DMS114 treated with DMSO at 0.1 percent for 48 hours (cell line): ENCODE data around the gene WRAP53.
A peak's percentile ranks its signal among the peaks of the same experiment; 100 is the strongest.

Experiments used
- DNase-seq: peaks from one replicate; lab custom pipeline; 2025; ENCODE audit not compliant: unreplicated experiment; lab: John Stamatoyannopoulos, UW

WRAP53 gene

DNA sequence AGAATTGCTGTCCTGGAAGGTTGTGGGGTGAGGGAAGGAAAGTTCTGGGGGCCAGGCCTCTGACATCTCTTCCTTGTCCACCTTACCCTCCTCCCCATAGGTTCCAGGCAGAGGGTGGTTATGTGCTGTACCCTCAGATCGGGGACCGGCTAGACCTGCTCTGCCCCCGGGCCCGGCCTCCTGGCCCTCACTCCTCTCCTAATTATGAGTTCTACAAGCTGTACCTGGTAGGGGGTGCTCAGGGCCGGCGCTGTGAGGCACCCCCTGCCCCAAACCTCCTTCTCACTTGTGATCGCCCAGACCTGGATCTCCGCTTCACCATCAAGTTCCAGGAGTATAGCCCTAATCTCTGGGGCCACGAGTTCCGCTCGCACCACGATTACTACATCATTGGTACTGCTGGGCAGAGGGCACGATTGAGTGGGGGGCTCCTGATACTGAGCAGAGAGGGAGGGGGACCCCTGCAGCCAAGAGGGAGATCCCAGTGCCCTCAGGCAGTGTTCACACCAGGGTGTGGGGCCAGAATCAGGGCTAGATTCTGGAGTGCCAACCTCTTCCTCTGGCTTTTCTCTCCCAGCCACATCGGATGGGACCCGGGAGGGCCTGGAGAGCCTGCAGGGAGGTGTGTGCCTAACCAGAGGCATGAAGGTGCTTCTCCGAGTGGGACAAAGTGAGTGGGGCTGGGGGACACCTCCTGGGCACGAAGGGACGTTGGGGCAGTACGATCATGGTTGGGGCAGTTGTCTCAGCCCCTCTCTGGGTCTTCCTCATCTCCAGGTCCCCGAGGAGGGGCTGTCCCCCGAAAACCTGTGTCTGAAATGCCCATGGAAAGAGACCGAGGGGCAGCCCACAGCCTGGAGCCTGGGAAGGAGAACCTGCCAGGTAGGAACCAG is 19.8 kb downstream of the WRAP53 start:
- no peak for DNase-seq

DNA sequence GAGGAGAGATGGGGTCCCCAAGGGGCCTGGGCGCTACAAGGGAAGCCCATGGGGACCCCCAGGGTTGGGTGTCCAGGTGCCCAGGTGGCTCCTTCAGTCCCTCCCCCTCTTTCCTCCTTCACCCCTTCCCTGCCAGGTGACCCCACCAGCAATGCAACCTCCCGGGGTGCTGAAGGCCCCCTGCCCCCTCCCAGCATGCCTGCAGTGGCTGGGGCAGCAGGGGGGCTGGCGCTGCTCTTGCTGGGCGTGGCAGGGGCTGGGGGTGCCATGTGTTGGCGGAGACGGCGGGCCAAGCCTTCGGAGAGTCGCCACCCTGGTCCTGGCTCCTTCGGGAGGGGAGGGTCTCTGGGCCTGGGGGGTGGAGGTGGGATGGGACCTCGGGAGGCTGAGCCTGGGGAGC is 20.8 kb downstream of the WRAP53 start:
- no peak for DNase-seq

DNA sequence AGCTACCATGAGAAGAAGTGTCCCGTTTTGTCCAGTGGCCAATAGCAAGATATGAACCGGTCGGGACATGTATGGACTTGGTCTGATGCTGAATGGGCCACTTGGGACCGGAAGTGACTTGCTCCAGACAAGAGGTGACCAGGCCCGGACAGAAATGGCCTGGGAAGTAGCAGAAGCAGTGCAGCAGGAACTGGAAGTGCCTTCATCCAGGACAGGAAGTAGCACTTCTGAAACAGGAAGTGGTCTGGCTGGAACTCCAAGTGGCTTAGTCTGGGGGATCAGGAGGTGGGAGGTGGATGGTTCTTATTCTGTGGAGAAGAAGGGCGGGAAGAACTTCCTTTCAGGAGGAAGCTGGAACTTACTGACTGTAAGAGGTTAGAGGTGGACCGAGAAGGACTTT is 22.0 kb downstream of the WRAP53 start:
- no peak for DNase-seq

DNA sequence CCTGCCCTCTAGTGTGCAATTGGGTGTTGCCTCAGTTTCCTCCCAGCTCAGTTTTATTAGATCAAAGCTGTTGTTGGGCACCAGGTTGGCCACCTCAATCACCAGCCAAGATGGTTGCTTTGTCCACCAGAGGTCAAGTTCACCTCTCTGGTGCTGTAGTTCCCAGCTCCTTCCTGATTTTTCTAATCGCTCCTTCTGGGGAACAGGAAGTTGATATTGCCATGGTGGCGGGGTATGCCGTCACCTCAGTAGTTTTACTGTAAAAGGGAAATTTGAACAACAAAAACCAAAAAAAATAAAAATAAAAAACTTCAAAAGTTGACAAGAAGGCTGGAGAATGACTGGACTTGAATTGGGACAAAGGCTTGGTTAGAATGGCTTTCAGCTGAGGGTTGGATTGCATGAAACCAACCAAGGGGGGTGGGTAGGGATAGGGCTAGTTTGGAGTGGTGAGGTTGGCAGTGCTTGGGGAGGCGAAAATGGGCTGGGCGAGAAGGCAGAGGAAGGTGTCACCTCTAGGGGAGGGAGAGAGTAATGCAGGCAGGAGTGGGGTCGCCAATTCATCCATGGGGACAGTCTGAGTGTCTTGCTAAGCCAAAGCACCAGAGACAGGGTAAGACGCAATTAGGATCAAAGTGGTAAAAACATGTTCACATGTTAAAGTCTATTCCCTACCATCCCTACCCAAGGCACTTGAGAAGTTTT is 22.9 kb downstream of the WRAP53 start:
- no peak for DNase-seq

DNA sequence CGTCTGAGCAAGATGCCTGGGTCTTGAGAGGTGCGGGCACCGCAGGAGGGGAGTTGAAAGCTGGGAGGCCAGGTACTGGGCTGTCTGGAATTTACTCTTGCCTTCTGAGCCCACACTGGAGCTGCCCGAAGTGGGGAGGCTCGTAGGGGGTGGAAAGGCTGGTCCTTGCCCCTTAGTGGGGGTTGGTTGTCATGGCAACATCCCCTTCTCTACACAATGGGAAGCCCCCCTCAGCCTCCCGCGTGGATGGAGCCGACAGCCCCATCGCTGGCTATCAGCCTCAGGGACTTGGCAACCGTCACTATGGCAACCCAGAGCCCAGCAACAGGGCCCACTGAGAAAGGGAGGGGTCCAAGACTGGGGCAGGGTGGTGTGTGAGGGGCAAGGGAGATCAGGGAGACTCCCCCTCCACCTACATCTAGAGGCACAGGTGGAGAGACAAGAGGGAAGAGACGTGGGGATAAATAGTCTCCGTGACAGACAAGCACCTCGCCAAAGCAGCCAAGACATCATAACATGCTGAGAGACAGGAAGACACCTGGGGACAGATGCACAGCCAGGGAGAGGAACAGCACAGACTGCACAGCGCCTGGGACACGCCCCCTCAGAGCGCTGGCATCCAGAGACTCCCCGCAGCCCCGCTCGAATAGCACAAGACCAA is 24.0 kb downstream of the WRAP53 start:
- no peak for DNase-seq

DNA sequence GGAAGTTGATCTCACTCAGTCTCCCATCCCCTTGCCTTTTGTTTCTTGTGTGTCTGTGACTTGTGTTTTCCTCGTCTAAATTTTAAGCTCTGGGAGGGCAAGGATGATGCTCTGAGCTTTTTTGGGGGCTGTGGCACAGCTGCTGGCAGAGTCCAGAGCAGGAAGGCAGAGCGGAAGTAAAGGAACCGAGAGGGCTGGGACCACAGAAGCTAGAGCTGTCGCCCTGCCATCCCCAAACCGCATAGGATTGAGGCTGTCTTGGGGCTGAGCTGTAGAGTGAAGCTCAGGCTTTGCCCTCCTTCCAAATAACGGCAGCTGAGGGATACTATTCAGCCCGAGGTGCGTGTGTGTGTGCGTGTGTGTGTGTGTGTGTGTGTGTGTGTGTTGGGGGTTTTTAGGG is 25.5 kb downstream of the WRAP53 start:
- no peak for DNase-seq

DNA sequence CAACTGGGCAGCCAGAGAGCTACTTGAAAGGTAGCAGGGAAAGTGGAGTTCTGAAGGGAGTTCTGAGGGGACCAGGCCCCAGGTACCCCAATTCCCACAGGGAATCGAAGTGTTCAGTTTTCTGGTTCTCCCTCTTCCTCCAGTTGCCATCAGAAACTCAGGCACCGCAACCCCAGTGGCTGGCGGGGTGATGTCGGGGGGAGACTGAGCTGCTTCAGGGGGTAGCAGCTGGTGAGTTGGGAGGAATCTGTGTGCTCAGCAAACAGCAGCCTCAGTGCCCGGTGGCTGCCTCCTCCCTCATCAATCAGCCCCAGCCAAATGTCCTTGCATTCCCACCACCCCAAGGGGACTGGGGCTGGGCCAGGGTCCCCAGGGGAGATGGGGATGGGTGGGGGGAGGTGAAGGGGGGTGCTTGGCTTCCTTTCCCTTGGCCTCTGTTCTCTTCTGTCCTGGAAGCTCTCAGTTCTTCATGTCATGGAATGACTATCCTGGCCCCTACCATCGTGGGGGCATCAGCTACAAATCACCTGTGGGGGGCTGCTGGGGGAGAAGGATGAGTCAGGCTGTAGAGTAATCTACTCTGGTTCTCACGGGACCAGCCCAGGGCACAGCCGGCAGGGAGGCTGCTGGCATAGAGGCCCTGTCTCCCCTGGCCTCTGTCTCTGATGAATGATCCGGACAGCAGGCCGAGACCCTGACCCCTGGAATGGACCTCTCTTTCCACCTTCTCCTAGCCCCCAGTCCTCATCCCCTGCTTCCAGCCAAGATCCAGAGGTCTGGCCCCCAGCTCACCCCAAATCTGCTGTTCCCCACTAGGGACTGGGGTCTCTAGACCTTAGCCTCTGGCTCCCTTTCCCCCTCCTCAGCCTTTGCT is 26.7 kb downstream of the WRAP53 start:
- DNase-seq, result no peak

DNA sequence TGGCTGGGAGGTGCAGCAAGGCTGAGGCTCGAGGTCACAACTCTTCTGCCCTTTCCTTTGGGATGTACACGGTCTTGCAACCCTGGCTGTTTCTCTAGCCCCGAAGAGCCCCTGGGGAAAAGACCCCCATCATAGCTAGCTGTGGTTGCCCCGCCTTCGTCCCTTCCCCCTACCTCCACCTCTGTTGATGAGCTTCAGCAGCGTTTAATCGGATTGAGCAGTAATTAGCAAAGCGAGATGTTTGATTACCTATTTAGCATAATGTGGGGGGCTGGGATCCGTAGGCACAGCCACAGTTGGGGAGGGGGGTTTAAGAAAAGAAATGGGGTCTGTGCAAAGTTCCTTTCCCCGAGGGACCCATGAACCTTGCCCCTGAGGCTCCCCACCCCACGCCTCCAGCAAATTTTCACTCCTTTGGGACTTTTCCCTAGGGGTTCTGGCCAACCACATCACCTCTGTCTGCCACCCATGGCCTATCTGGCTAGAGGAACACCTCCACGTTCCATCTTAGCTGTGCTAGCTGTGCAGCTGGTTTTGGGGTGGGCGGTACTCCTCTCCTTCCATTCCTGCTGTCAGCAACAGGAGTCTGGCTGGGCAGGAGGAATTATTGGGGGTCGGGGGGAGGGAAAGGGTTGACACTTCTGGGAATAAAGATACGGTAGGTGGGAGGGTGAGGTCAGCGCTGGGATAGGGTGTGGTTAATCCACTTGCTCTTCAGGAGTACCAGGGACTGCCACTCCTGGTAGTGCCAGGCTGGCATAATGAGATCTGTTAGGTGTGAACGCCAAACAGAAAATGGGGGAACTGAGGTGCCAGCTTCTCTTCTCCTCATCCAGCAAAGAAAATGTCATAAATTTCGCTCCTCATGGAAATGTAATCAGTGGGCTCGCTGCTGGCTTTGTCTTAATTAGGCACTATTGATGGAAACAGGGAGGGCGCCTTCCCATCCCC is 27.9 kb downstream of the WRAP53 start:
- DNase-seq, result no peak

DNA sequence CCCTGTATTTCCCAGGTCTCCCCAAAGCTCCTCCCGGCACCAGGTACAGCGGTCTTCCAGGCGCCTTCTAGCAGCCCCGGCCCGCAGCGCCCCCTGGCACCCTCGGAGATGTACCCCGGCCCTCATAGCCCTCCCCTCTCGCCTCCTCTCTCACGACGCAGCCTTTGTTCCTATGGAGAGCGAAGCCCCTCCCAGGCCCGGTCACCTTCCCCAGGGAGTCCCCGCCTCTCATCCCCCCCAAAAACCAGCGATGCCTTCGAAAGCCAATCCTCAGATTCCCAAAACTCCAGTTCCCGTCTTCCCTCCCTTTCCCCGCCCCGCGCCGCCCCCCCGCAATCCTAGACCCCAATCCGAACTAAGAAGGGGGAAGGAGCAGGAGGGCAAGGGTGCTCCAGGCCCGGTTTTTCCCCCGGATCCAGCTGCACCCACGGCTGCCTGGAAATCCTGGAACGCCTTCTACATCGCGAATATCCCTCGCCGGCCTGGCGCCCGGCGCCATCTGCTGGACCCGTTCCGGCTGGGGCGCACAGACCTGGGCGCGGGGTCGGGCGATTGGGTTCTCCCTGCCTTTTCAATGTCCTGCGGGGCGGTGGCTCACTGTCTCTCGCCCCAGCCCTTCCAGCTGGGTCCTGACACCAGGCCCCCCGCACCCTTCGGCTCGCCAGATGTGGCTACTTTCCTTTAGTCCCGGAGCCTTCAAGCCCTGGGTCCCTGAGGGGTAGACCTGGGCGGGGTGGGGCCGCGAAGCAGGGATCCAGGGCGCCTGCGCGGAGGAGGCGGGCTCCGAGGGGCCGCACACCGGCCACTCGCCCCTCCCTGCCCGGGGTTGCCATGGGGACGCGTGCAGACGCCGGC is 28.9 kb downstream of the WRAP53 start, which contains the start of gene DNAH2:
Gene DNAH2 (plus strand): TSS at position 844 of the 855 bp plus-strand sequence. CDS start 1,991 bp downstream, outside the sequence.
- peak; percentile 61 for DNase-seq

DNA sequence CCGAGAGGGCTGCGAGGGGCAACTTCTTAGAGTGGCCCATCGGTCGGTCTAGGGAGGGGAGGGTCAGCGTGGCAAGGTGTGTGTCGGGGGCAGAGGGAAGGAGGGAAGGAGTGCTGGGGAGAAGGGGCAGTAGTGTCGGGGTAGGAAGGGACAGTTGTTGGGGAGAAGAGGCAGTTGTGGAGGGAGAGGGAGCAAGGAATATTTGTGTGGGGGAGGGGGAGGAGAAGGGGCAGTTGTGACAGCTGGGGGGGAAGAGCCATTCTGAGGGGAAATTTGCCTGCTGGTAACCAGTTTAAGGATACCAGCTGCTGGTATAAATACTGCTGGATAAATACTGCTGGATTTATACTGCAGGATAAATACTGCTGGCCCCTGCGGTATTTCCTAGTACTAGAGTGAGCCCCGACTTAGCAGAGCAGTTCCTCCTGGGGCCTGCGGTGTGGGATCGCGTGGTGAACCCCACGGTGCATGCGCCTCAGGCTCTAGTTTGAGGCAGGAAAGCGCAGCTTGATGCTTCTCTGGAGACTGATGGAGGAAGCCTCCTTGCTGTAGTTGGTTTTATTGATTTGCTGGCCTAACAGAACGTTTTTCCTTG is 29.6 kb downstream of the WRAP53 start:
- DNase-seq, result no peak

DNA sequence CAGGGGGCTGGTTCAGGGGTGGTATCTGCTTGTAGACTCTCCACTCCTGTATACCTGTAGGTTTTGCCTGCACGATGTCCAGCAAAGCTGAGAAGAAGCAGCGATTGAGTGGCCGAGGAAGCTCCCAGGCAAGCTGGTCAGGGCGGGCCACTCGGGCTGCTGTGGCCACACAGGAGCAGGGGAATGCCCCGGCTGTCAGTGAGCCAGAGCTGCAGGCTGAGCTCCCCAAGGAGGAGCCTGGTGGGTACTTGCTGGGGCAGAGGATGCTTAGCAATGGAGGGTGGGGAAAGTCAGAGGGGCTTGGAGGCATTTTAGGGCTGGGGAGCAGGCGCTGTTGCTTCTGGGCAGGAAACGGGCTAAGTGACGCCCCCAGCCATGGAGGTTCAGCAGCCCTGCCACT is 31.4 kb downstream of the WRAP53 start:
- no peak for DNase-seq

DNA sequence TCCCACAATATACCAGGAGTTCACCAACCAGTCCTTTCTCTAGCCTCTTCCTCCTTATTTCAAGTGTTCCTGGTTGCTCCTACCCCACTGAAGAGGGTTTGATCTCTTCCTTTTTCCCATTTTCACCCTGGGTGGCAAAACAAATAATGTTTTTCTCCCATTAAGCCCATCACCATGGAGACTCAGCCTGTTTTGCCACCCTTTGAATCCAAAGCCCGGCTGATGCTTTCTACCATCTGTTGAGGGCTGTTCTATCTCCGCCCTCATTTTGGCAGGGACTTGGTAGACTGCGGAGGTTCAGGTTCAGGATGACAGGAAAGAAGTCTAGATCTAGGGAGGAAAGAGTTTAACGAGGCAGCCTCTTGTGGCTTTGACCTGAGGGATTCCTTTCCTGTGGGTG is 31.8 kb downstream of the WRAP53 start:
- DNase-seq, result no peak

DNA sequence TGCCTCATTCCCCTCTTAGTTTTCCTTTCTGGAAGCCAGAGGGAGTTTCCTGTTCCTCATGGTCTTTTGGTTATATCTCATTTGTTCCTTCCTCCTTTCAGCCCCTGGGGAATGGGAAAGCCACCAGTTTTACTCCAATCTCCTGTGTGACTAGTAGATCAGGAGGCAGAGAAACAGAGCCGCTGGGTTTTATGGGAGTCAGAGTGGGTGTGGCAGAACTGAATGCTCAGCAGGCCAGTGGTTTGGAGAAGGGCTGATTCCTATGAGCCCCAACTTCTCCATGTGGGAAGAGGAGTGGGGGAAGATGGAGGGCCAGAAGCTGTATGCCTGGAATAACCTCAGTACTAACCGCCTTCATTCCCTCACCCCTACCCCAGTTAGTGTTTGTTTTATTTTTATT is 33.3 kb downstream of the WRAP53 start:
- DNase-seq, result no peak

DNA sequence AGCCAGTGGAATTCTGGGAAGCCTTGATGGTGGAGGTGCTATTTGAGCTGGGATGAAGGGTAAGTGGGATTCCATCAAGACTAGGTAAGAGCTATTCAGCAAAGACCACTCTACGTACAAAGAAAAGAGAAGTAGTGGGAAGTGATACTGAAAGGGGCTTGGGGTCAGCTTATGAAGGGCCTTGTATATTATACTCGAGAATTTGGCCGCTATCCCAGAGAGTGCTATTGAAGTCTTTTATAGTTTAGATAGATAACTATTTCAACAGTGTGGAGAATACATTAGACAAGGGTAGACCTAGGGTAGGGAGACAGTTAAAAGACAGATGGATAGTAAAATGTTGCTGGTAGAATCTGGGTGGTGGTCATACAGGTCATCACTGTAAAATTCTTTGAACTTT is 39.6 kb downstream of the WRAP53 start:
- no peak for DNase-seq

DNA sequence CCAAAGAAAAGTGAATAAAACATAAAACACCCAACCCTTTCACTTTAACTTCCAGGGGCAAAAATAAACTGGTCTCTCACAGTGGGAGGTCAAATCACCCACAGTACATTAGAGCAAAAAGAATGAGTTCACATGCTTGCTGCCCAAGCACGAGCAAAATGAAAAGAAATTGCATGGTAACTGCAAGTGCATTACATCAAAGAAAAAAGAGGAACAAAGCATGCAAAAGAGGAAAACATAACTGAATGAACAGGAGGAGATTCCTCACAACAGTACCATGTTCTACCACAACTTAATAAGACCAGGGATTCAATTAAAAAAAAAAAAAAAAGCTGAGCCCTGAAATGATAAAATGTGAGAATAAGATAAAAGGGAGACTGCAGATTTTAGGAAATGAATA is 41.5 kb downstream of the WRAP53 start:
- no peak for DNase-seq

DNA sequence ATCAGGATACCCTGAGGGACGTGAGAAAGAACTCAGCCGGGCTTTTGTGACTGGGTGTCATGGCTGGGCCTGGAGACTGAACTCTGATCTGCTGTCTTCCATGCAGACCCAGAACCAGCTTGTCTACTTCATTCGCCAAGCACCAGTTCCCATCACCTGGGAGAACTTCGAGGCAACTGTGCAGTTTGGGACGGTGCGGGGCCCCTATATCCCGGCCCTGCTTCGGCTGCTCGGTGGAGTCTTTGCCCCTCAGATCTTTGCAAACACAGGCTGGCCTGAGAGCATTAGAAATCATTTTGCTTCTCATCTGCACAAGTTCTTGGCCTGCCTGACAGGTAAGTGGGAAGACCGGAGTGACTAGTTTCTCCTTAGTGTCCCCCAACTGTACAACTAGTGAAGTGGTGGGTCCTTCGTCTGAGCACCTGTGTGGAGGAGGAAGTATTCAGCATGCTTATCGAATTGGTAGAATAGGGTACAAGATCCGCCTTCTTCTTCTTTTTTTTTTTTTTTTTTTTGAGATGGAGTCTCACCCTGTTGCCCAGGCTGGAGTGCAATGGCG is 44.8 kb downstream of the WRAP53 start:
- DNase-seq, result no peak

DNA sequence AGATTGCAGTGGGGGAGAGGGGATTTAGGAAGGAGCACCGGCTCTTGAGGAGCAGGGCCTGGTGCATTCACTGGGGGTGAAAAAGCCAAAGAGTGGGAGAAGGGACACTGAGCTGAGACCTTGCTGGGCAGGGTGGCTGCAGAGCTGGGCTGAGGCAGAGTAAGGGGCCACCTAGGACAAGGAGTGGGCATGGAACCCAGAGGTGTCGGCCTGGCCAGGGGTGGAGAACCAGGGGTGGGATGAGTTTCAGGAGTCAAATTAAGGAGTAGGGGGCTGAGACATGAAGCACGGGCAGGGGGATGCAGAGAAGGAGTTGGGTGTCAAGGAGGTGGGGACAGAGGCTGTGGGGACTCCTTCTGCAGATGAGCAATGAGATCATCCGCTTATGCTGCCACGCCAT is 49.3 kb downstream of the WRAP53 start:
- no peak for DNase-seq

DNA sequence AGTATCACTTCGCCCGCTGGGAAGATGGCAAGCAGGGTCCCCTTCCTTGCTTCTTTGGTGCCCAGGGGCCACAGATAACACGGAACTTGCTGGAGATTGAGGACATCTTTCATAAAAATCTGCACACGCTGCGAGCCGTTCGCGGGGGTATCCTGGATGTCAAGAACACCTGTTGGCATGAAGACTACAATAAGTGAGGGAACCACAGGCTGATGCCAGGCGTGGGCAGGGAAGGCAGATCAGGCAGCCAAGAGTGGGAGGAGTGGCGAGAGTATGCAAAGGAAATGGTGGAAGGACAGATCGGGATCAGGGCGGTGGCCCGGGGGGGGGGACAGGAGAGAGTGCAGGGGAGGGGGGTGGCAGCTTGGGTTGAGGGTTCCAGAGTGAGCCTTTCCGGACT is 51.5 kb downstream of the WRAP53 start:
- no peak for DNase-seq
